Kasumi-1 (cell line): ENCODE data around the gene TBC1D21.

Source experiments
- DNase-seq, 2 experiments: peaks; one replicate each; lab custom pipeline; 2025; lab: John Stamatoyannopoulos, UW

Gene TBC1D21, protein sequence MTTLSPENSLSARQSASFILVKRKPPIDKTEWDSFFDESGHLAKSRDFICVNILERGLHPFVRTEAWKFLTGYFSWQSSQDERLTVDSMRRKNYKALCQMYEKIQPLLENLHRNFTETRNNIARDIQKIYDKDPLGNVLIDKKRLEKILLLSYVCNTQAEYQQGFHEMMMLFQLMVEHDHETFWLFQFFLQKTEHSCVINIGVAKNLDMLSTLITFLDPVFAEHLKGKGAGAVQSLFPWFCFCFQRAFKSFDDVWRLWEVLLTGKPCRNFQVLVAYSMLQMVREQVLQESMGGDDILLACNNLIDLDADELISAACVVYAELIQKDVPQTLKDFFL

DNA sequence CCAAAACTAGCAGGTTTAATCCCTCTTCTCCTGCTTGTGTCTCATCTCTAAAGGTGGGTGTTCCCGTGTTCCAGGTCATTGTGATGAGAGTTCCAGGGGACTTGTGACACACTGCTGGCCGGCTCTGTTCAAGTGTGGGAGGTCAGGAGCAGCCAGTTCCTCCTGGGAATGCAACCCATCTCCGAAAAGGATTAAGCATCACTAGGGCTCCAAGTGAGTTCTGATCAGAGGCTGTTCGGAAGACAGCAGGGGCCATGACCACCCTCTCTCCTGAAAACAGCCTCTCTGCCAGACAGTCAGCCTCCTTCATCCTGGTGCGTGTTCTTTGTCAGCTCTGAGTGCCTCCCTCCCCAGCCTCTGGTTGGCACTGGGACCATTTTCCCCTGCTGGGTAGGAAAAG is at the start of gene TBC1D21:
TSS of gene TBC1D21 (plus strand) at position 109 of the 400 bp plus-strand sequence. CDS start at position 255, 146 bp downstream.
- no peak for DNase-seq

DNA sequence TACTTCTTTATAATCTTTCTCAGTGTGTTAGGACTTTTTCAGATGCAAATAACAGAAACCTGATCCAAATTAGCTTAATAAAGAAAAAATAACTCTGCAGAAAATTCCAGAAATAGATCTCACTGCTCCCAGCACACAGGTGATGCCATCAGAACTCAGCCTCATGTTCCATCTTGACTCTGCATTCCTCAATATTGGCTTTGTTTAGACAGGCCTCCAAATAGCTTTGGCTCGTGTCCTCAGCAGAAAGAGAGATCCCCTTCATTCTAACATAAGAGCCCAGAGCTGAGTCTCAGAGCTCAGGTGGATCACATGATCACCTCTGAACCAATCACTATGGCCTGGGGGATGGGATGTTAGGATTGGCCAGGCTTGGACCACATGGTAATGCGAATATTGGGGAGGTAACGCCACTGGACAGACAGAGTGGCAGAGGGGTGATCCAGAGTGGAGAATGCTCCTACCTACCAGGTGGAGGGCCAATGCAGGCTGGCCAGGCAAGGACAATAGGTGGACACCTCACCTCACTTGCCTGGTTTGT is 46.6 kb upstream of the TBC1D21 start:
- no peak for DNase-seq

DNA sequence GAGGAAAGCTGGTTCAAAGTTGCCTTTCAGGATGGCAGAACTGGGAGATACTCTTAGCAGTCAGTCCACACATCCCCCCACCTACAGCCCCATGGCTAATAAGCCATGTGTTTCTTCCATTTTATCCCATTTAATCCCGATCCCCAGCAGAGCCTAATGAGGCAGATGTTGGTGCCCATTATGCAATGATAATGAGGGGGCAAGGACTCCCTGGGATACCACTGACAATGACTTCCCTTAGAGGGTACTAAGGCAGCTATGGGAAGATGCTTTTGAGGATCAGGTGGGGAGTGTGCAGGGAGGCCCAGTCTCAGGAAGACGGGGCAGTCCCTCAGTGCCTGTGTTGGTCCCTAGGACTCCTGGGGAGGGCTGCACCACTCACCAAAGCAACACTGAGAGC is 43.8 kb upstream of the TBC1D21 start:
- DNase-seq = no peak

DNA sequence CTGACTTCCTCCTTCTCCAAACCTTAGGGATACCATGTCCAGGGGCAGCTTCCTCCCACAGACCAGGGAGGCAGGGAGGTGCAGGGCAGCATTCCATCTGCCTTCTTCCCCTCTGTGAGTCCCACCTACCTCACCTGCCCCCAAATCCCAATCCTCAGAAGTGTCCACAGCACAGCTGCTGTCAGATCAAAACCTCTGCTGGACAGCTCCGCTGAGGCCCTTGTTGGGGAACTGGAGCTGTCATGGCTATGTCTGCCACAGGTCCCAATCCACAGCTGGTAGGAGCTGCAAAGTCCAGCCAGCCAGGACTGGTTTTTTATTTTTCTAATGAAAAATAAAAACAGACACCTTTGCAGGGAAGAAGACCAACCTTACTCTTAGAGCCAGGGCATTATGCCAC is 40.7 kb upstream of the TBC1D21 start:
- DNase-seq = no peak

DNA sequence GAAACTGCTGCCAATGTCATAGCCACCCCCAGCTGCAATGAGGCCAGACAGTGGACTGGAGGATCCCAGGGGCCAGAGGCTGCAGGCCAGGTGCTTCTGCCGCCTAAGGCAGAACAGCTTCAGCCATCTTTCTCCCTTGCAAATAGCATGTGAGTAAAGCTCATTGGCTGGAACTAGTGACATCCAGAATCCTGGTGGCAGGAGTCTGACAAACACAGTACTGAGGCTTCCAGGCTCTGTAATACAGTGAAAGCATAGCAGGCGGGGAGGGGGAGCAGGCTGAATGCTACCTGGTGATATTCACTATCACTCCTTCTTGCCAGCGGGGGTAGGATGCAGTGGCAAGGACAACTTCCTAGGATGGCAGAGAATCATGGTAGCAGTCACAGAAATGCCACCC is 36.5 kb upstream of the TBC1D21 start:
- no peak for DNase-seq

DNA sequence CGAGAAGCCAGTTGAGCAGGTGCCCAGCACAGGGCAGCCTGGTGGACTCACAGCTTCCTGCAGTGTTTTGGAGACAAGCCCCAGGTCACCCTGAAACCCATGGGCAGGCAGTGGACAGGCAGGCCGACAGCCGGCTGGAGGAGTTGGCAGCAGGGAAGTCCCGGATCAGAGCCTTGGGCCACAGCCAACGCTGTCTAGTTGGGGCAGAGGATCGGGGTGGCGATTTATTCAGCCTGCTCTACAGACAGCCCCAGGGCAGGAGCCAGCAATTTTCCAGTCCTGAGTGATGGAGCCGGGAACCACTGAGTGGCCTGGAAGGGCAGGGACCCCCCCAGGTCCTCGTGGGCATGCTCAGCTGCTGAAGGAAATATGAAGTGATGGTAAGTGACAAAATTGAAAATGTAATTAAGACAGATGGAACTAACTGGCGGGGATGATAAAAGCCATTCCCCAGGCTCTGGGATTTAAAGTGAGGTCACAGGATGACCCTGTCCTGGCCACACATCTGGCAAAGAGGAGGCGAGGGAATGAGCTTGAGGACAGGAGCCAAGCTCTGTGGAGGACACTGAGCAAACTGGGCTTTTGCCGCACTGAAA is 34.4 kb upstream of the TBC1D21 start:
- DNase-seq = no peak

DNA sequence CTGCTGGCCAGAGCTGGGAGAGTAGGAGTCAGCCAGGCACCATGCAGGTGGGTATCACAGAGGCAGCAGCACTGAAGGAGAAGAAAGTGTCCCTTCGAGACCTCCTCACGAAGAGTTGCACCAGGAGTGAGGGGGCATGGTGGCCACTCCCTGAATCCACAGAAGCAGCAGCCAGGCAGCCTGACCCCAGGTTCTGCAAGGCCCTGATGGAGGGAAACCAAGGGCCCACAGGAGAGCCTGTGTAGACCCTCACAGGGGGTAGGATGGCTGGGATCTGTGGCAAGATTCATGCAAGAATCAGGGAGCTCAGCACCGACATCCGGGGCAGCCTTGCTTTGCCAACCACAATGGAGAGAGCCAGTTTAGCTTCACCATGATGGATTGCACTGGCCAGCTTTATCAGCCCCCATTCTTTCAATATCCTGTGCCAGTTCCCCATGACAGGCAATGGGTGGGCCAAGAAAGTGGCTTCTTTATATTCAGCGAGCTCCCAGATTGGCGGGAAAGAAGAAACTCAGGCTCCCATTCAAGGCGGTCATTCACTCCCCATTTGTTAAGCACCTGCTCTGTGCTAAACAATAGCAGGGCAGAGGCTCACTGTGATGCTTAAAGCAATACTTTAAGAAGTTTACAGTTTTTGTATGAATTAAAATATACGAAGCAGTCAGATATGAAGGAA is 33.5 kb upstream of the TBC1D21 start:
- DNase-seq = no peak

DNA sequence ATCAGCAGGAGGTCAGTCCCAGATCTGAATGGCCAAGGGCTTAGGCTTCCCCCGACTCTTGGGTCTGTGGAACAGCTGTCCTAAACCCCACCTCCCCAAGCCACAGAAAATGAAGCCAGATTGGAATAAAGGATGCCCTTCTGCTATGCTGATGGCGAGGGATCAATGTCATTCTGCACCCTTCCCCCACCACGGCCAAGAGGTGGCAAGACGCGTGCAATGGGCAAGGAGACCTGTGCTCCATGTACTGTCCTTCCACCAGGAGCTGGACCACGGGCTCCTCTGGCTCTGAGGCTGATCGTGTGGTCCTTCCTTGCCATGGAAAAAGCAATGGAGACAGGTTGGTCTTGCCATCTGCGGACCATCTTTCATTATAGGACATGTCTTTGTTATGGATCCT is 32.6 kb upstream of the TBC1D21 start:
- no peak for DNase-seq

DNA sequence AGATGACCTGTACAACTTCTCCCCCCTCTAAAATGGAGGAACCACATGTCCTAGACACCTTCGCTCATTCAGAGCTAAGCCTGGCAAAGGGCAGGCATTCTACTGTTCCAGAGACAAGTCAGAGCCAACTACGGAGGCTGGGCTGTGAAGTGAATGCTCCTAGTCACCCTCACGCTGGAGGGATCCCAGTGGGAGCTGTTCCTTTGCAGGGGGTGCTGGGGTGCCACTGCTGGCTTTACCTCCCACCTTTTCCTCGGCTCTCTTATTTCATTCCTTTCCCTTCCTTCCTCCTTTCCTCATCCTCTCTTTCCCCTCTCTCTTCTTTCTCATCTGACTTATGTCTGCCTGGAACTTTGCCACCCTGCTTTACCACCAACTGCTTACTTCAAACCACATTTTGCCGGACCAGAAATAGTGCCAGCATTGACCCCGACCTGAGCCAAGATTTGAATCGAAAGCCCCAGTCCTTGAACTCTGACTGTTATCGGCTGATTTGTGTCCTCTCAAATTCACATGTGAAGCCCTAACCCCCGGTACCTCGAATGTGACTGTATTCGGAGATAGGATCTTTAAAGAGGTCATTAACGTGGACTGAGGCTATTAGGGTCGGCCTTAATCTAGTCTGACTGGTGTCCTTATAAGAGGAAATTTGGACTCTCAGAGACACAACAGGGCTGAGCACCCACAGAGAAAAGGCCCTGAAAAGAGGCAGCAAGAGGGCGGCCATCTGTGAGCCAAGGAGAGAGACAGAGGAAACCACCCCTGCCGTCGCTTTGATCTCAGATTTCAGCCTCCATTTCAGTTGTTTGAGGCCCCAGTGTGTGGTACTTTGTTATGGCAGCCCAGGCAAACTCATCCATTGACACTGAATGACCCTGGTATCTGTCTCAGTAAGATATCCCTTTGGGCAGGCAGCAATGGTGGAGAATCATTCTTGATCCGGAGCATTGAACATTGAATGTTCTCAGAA is 31.3 kb upstream of the TBC1D21 start:
- no peak for DNase-seq

DNA sequence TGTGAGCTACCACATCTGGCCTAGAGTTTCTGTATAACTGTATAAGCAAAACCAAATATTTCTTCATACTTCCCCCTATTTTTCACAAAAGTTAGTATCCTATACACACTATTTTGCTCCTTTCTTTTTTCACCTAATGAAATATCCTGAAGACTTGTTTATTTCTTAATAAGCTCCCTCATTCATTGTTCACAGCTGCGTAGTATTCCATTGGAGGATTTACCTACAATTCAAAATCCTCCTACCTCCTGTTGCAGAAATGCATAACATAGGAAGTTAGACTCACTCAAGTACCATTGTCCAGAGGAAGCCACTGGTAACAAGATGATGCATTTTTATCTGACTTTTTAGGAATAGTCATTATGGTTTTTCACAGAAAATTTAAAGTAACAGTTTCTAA is 29.6 kb upstream of the TBC1D21 start:
- DNase-seq = no peak

DNA sequence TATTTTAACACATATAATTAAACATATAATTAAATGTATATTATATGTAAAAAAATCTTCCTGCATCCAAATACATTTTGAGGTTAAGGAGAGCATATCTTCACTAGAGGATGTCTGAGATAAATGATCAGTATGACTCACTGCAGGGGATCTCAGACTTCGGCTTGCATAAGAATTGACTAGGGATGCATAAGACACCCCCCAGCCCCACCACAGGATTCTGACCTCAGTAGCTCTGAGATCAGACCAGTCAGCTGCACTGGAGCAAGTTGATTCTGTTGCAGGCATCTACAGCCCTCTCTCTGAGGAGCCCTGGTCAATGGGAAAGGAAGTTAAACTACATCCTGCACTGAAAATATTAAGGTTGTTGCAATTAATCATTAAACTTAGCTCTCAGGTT is 29.0 kb upstream of the TBC1D21 start:
- no peak for DNase-seq

DNA sequence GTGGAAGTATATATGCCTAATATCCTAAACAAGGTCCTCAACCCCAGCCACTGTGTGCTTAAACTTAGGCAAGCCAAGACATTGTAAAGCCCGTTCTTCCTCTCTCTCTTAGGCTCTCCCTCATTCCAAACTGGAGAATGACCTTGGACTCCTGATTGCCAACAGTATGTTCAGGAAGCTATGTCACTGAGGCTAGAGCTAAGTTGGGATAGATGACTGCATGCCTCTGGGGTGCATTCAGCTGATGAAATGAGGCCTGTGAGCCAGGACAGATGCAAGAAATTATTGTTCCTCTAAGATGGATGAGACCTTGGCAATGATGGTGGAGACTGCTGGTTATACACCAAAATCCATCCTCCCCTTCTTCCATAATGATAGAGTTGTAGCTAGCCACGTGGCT is 27.9 kb upstream of the TBC1D21 start:
- DNase-seq = no peak

DNA sequence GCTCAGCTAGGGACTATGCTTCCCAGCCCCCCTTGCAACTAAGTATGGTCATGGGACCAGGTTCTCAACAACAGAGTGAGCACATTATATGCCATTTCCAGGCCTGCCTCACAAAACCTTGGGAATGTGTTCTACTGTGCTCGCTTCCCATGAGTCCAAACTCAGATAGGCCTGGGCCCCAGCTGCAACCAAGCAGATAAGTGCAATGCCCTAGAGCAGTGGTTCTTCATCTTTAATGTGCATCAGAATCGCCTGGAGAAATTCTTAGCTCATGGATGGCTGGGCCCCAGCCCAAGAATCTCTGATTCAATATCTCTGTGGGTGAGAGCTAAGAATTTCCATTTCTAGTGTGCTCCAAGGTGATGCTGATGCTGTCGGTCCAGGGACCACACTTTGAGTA is 27.5 kb upstream of the TBC1D21 start:
- DNase-seq = no peak

DNA sequence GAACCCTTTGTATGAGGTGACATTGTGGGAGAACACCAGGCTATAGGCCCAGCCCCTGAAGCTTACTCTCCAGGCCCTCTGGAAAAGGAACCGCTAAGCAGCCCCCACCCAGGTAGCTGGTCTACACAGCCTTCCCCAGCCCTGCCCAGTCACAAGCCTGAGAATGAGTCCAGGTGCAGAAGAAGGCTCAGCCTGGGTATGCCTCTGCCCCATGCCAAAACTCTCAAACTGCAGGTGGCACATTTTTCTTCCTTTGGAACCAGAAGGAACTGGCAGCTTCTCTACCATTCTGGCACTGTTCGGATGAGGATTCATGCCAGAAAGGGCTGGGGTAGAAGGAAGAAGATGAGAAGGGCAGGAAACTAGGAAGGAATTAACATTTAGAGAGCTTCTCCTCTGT is 23.7 kb upstream of the TBC1D21 start:
- DNase-seq = no peak

DNA sequence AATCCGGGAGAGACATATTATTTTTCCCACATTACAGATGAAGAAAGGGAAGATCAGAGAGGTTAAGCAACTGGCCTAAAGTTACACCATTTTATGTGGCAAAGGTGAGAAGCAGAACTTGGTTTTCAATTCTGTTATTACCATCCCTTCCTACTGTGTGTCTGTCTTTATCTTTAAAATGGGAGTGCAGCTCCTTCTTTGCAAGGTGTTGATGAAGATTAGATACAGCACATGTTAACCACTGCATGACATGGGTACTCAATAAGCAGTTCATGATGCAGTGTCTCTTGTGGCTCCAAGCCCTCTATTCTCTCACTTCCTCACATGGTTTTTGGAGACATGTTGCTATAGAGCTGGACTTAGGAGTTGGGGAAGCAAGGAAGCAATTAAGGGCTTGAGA is 23.1 kb upstream of the TBC1D21 start:
- DNase-seq = no peak

DNA sequence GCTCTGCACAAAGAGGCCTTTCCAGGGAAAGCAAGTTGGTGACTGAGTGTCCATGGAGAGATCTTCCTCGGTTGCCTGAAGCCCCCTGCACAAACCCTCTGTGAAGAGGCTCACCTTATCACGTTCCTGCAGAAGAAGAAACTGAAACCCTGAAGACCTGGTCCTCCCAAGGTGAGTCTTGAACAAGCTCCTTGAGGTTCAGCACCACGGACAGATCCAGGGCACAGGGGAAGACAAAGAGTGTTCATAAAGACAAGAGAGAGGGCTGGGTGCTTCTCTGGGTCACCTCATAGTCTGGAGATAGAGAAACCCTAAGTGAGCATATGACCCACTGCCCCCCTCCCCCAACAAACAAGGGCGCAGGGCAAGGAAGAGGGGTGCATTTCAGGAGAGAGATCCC is 21.7 kb upstream of the TBC1D21 start:
- DNase-seq = peak; percentile 4 to 18

DNA sequence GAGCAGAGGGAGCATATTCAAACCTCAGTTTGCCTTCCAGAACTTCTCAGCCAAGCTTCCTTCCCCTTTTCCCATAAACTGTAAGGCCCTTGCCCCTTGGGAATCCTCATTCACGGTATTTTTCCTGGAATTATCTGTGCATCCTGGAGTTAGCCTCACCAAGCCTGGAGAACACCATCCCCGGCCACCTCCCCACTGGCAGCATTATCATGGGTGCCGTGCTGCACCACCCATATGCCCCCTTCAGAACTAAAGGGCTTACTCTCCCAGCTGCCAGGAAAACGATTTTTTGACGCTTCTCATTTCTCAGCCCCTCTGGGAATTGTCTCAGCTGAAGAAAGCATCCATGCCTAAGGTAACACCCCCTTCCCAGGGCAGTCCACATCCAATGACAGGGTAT is 20.9 kb upstream of the TBC1D21 start:
- DNase-seq = no peak

DNA sequence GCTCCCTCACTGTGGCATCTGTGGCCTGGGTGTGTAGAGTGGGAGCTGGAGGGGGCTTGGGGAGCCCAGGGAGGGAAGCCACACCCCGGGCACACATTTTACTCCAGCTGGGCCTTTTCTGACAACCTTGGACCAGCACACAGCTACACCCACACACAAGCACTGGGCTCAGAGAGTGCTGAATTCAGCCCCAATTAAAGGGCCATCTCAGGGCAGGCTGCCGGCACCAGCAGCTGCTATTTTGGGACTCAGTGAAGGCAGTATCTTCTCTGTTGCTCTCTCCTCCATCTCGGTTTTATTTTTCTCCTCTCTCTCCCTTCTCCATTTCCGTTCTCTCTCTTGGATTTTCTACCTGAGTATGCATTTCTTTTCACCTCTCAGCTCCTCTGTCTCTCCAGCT is 19.1 kb upstream of the TBC1D21 start:
- DNase-seq = no peak

DNA sequence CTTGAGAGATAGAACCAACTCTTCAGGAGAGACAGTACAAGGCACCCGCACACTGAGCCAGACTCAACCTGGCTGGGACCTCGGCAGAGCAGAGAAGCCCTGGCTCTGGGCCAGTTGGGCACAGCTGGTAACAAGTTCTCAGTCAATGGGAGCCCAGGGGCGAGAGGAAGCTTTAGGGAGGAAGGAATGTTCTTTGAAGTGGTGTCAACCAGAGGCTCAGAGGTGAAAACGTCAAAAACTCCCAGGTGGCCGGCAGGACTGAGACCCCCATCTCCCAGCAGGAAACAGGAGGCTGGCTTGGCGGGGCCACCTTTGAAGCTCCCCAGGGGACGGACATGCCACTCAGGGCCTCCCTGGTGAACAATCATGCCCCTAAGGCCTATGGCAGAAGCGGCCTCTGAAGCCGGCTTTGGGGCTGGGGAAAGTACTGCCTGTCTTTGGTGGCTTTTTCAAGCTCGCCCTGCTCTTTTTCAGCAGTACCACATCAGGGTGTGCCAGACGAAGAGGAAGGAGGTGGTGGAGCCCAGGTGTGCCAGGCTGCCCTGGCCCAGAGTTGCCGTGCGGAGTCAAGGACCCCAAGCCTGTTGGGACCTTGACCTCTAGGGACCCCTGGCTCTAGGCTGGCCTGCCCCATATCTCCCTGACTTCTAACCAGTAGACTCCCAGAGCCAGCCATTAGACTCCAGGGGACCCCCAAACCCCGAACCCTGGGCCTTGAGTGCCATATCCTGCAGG is 16.7 kb upstream of the TBC1D21 start:
- DNase-seq = no peak

DNA sequence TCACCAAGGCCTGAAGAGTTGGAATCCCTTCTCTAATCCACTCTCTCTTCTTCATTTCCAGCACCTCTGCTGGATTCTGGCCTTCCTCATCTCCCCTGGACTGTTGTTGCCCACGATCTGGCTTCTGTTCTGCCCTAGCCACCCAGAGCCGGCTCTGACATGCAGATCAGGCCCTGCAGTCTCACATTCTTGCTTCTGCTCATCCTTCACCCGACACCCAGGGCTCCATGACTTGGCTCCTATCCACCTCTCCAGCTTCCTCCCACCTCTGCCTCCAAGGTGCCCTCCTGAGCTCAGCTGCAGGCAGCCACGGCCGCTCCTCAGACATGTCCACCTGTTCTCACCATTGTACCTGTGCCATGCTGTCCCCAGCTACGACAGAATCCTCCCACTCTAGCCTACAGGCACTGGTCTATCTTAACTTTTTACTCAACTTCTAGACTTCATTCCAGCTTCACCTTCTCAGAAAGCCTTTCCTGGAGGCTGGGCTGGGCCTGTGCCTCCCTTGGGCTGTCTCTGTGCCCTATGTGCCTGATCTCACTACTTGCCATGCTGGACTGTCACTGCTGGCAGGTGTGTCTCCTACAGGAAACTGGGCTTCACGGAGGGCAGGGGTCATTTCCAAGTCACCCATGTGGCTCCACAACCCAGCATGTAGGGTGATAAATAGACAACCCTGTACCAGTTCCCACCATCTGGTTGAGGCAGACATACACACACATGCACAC is 16.0 kb upstream of the TBC1D21 start:
- DNase-seq = no peak

DNA sequence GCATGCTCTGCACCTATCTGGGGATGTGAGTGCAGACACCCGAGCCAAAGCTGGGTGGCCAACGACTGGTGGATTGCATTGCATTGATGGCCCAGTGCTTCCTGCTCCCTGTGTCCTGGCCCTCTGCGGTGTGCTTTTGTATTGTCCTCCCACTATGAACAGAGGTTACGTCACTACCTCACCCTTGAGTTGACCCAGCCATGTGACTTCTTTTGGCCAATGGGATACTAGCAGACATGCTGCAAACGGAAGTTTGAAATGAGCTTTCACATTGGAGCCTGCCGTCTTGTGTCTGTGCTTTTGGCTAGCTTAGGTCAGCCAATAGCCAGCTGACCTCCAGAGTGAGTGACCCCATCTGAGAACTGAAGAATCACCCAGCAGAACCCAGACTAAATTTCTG is 15.3 kb upstream of the TBC1D21 start:
- DNase-seq = no peak
